NCI-H1436 (cell line): ENCODE measurements around the gene ABAT.
"Not testable (repeated sequence)": the region's sequence is repeated elsewhere in the genome, so short reads cannot be mapped to it uniquely, and the experiment has no call there.

ENCODE experiments used
- DNase-seq: peaks from one replicate; lab custom pipeline; 2025; lab: John Stamatoyannopoulos, UW

The ABAT gene

DNA sequence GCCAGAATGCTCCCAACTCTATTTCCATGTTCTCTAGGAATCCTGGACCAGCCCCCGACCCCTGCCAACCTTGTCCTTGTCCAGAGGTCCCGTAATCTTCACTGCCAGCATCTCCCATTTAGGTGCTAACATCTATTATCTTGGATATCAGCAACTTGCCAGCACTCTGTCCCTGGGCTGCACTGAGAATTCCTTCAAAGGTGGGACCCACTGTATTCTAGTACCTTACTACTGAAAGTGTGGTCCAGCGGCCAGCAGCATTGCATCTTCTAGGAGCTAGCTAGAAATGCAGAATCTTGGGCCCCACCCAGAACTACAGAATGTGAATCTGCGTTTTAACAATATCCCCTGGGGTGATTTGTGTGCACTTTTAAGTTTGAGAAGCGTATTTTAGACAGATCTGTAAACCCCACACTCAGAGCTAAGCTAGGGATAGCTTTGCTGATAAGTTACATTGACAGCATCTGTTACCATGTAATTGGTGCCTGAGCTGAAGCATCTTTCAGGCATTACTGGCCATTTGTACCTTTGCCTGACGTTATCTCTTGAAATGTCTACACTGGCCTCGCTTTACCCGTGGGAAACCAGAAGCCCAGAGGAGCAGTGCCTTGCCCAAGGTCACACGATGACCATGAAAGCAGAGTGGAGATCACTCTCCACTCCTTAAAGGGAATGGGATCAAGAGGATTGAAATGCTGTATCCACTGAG is 8.3 kb downstream of the ABAT start:
- no peak for DNase-seq

DNA sequence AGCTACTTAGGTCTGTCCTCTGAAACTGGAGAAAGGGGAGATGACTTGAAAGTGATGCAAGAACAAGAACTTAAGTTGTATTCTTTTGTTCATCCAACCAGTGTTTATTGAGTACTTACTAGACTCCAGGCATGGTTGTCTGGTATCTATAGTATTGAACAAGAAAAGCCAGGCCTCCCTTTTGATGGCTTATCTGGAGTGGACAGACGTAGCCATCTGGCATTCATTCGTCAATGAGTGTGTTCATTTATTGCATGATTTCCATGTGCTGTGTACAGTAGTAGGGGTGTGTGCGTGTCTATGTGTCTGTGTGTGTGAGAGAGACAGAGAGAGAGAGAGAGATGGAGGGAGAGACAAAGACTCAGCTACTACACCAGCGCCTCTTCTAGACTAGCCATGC is 9.2 kb downstream of the ABAT start:
- DNase-seq = no peak

DNA sequence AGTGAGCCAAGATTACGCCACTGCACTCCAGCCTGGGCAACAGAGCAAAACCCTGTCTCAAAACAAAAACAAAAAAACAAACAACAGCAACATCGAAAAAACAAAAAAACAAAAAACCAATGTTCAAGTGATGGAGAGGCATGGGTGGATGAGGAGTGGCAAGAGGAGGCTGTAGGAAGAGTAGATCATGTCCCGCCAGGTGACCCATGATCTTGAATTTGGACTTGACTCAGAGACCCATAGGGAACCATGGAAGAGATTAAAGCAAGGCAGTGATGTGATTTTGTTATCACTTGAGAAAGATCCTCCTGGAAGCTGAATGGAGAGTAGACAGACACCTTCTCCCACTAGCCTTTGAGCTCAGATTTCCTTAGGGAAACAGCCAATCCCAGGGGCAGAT is 11.2 kb downstream of the ABAT start:
- DNase-seq = no peak

DNA sequence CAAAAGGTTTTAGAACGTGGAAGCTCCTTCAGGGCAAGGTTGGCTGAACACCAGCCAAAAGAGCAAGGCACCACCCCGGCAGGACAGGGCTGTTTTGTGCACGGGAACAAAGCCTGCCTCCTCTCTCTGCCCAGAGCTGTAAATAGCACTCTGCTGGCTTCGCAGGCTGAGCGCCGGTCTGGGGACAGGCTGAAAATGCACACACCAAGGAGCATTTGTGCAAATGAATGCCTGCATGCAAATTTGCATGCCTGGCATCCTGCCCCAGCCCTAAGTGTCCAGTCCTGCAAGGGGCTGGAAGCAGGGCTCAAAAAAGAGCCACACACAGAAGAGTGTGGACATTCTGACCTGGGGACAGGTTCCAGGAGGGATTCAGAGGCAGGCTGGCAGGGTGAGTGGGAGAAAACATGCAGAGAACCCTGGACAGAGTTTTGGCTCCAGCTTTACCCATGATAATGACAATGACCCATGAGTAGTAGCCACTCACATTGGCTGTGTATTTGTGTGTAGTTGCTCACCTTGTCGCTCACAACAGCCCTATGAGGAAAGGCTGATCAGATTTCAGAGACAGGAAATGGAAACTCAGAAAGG is 11.7 kb downstream of the ABAT start:
- DNase-seq = no peak

DNA sequence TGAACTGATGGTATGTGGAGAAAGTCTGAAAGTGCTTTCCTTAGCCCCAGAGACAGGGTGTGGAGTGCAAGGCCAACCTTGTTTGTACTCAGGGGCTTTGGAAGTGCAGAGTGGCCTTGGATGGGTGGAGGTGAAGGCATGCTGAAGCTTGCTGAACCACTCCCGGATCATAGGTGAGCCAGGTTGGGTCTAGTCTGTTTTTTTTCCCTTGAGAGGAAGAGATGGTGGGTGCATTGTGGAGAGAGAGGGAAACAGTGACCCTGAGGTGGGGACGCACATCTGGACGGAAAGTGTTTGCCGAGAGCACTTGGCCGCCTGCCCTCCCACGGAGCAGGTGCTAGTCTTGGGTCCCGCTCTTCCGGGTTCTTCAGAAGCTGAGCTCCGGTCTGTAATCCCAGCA is 12.5 kb downstream of the ABAT start:
- no peak for DNase-seq

DNA sequence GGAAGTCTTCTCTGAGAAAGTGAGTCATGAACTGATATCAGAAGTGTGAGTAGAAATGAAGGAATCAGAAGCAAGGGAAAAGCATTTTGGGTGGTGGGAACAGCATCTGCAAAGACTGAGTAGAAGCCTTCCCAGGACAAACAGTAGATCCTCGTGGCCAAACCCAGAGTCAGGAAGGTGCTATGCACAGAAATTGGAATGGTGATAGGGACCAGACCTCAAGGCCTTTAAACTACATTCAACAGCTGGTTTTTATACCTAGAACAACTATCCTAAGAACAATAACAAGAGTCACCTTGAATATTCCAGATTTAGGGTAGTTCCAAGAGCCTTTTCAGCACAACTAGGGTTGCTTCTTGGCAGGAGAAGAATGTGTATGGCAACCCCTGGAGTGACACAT is 15.3 kb downstream of the ABAT start:
- no peak for DNase-seq

DNA sequence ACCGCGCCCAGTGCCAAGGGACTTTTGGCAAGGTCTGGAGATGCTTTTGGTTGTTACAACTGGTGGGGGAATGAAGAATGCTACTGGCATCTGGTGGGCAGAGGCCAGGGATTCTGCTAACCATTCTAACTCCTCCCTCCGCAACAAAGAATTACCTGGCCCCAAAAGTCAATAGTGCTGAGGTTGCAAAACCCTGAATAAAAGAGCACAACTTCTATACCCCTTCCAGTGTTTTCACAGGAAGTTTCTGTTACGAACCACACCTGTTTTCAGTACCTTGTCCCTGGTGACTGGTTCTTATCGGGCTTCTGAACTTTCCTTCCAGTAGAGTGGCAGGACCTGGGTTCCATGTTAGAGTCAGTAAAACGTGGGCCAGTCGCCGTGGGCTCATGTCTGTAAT is 17.3 kb downstream of the ABAT start:
- no peak for DNase-seq

DNA sequence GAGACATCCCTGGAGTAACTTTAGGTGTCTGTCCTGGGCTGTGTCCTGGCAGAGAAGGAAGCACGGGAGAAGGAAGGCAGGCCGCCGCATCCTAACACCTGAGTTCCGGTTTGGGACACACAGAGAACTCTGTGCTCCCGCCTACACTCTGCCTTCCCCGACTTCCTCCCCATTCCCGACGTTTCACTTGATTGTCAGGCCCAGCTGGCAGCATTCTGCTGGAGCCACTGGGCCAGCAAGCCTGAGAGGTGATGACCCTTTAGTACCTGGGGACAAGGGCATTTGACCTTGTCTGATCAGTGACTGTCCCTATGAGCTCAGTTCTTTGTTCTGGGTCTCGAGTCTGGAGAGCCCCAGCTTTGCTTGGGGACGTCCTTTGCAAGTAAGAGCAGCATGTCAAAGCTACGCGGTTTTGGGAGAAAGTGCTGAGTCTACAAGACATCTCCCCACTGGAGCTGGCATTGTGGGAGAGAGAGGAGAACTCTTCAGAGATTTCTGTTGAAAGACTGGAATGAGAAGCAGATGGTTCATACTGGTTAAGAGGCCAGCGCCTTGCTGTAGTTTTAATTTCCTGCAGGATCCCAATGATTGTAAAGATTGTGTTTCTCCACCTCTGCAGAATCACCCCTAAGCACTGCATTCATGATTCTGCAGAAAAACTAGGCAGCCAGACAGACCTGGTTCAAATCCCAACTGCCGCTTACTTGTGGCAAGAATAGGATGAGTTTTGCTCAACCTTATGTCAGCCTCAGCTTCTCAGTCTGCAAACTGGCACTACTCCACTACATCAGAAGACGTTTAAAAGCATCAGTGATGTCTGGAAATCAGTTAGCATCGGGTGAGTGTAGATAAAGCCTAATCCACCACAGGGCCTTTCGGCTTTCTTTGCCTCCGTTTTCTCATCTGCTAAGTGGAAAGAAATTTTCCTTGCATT is 20.6 kb downstream of the ABAT start:
- no peak for DNase-seq

DNA sequence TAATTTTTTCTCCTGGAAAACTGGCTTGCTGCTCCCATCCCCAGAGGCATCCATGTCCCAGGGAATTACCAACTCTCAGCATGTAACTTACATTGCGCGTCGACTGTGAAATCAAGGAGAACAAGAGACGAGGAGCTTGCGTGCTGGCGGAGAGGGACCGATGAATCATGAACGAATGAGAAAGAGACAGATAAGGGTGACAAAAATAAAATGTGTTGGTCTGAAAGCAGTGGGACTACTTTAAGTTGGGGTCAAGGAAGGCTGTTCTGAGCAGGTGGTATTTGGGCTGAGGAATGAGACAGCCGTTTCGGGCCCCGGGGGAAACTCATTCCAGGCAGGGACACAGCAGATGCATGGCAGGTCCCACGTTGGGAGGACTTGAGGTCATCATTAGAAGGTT is 22.5 kb downstream of the ABAT start:
- no peak for DNase-seq

DNA sequence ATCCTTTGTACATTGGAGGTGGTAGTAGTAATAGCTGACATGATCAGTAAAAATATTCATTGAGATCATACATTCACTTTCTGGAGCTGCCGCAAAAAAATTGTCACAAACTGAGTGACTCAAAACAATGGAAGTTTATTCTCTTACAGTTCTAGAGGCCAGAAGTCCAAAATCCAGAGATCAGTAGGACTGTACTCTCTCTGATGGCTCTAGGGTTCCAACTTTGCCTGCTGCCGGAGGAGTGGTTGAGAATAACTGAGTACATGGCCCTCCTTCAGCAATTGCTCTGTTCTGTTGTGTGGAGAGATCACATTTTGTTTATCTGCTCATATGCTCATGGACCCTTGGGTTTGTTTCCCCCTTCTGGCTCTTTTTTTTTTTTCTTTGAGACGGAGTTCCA is 23.5 kb downstream of the ABAT start:
- no peak for DNase-seq

DNA sequence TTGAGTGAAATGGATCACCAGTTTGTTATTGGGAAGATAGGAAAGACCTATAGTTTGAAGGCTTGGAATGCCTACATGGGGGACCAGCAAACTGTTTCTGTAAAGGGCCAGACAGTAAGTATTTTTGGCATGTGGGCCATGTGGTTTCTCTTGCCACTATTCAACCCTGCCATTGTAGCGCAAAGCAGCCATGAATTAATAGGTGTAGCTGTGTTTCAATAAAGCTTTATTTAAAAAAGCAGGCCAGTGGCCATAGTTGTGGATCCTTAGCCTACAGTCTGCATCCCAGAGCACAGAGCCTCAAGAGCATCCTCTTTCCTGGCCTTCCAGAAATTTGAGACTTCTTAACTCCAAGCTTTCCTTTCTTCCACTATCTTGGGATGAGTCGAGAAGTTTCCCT is 29.3 kb downstream of the ABAT start:
- no peak for DNase-seq

DNA sequence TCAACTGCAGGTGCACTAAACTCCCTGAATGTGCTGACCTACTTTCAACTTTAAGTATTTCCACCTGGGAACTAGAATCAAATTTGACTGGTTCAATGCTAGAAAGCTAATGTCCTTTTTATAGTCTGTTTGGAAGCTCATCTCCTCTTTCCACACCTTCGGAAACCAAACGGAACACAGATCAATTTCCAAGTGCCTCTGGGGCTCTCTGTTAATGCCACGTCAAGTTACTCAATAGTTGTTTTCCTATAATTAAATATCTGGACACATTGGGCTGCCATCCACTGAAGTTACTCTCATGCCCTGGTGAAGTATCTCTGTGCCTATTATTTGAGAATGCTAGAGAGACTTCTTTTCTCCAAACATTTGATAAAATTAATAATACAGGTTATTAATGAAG is 29.7 kb downstream of the ABAT start:
- DNase-seq = no peak

DNA sequence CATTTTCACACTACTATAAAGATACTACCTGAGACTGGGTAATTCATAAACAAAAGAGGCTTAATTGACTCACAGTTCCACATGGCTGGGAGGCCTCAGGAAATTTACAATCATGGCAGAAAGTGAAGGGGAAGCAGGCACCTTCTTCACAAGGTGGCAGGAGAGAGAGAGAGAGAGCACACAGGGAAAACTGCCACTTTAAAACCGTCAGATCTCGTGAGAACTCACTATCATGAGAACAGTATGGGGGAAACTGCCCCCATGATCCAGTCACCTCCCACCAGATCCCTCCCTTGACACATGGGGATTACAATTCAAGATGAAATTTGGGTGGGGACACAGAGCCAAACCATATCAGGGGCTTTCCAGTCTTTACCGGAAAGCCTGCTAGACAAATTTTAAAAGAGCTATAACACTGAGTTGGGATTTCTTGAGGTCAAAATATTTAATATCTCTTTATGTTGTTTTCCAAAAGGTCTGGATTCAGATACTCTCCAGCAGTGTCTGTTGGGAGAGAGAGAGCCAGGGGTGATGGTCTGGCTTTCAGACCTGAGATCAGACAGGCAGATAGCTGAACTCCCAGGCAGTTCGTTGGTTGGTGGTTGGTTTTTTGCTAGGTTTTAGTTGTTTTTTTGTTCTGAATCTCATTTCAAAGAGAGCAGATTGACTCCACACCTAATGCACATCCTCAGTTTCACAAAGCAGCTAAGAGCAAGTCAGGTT is 30.8 kb downstream of the ABAT start:
- DNase-seq = not testable (repeated sequence)

DNA sequence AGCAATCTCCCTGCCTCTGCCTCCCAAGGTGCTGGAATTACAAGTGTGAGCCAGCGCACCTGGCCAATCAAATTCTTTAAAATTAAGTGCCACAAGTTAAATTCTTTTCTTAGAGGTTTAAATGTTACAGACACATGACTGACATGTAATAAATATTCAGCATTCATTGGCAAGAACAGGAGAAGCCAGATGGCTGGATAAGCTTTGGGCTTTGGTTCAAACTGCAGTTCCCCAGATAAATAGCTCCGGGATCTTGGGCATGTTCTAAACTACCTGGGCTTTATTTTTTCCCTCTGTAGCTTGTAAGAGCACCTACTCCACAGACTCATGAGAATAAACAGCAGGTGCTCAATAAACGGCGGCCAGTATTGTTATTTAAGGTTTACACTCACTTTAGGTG is 34.1 kb downstream of the ABAT start:
- DNase-seq = no peak

DNA sequence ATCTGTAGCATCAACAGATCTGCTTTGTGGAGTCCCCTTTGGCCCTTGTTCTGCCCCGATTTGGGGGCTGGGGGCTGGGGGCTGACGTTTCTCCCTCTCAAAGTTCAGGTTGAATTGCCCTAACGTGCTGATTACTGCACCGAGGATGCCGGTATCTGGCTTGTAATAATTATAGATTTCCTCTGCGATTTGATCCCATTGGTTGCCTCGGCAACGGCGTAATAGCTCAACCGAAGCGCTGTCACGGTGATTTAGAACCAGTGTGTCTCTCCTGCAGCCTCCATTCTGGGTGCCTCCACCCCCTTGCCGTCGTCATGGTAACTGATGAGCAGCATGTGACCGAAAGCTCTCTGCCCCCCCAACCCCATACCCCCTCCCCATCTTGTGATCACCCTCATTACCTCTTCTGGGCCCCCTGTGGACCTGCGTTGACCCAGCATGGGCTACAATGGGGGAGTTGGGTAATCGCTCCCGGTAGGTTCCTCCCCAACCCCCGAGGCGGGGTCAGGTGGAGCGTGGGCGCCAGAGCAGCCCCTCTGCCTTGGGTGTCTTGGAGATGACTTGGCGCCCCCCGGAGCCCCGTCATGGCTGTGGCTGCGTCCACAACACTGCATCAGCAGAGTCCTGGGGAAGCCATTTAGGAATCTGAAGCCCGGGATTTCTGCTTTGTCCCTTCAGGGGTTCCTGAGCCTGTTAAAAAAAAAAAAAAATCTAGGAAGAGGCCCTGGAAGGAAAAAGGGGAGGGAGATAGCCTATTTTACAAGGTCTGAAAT is 38.4 kb downstream of the ABAT start:
- peak; percentile 90 for DNase-seq

DNA sequence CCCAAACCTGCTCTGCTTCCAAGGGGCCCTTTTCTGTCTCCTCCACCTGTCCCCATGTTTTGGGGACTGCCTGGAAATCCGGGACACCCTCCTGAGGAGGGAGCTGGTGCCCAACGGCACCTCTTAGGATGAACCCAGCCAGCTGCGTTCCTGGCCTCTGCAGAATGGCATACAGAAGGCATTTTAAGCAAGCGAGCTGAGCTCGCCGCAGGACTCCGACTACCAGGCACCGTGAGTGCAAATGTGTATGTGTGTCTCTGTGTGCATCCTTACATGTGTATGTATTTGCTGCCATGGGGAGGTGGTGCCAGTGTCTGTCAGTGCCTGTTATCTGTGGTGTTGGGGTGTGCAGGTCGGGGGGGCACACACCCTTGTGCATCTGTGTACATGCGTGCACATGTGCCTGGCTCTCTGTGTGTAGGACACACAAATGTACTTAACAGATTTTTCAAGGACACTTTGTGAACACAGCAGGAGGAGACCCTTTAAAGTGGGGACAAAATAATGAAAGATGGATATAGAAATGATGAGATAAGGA is 39.3 kb downstream of the ABAT start:
- no peak for DNase-seq

DNA sequence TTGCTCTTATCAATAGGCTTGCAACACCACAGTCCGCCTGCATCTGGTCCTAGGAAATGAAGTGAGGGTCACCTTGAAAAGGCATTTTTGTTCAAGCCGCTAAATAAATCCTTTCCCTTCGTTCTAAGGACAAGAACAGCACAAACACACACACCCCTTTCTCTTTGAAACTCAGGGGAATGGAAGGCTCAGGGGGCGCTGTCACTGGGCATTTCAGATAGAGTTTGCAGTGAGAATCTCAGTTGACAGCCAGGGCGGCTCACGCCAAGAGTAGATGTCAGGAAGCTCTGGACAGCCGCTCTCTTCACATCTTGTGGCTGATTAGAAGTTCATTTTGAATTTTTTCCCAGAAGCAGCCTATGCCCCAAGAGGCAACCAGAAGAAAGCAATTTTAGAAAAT is 39.8 kb downstream of the ABAT start:
- DNase-seq = no peak

DNA sequence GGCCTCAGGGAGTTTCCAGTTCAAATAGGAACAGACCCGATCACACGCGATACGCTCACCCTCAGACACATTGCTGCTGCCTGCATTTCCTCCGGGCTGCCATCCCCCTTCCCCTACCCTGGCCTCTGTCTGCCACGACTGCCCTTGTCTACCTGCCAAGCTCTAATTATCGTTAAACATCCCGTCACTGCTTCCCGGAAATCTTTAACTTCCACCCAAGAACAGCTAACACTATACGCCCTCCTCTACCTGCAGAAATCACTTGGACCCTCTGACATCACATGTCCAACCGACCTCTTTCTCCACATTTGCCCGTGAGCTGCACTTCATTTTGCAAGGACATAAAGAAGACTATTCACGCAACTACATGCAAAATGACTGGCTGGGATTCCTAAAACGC is 40.4 kb downstream of the ABAT start:
- no peak for DNase-seq

DNA sequence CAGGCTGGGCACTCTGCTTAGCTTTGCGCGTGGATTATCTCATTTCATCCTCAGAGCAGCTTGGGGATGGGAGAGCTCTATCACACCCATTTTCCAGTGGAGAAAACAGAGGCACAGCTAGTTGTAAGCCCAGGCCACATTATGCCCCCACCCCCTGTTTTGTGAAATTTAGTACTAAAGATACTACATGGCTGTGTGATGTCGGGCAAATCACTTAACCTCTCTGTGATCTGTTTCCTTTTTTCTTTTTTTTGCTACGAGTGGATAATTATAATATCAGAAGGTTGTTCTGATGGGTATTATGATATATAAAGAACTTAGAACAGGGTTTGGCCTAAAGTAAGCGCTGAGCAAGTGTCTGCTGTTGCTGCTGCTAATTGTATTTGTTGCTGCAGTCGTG is 41.6 kb downstream of the ABAT start:
- no peak for DNase-seq

DNA sequence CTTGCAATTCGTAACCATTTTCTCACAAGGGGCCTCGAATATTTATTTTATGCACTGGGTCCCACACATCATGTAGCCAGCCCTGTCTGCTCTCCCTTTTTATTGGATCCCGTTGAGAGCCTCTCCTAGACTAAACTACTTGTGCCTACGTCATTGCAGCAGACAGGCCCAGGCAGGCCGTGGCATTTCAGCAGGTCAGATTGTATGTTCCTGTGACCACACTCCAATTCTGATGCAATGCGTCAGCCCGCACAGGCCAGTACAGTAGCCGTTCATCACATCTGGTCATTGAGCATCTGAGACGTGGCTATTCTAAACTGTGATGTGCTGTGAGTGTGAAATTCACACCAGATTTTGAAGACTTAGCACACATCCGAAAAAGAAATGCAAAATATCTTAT is 42.2 kb downstream of the ABAT start:
- DNase-seq = peak; percentile 15

DNA sequence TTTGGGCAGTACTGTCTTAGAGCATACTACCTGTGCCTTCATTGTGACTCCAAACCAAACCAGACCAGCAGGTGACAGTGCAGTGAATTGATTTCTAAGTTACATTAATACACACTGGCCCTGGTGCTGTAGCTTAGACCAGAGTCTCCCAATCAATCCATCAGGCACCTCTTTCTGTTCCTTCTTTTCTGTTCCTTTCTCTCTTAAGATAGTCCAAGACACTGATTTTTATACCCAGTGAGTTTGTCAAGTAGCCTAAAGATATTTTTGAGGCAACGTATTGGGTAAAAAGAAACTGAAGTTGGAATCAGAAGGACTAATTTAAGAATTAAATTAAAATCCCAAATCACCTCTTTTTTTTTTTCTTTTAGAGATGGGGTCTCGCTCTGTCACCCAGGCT is 43.1 kb downstream of the ABAT start:
- DNase-seq = no peak
